Choroid plexus epithelial cell (primary cell): ENCODE results near the gene JAG2.

Experiments used
- DNase-seq: peaks from one replicate; pipeline ENCODE4 v3.0.0-alpha.2; 2010; ENCODE audit warnings: low read depth
- H3K4me3 ChIP-seq: 2 replicates; pipeline ENCODE4 v1.5.1; 2011; ENCODE audit warnings: low read depth, mild to moderate bottlenecking, control low read depth, low read length, moderate library complexity
- TF ChIP-seq, protein P1 (sequence below): conservative IDR thresholded peaks from 2 replicates; pipeline ENCODE4 v1.5.1; 2011; ENCODE audit warnings: low read depth, mild to moderate bottlenecking, control low read depth, inconsistent platforms, low read length, moderate library complexity

Gene JAG2

GRCh38 chr14:105108516-105108864 lies 60.1 kb downstream of the JAG2 start:
- no peak for DNase-seq
- no peak overlapping the region for H3K4me3 ChIP-seq
- TF ChIP-seq, protein P1, sequence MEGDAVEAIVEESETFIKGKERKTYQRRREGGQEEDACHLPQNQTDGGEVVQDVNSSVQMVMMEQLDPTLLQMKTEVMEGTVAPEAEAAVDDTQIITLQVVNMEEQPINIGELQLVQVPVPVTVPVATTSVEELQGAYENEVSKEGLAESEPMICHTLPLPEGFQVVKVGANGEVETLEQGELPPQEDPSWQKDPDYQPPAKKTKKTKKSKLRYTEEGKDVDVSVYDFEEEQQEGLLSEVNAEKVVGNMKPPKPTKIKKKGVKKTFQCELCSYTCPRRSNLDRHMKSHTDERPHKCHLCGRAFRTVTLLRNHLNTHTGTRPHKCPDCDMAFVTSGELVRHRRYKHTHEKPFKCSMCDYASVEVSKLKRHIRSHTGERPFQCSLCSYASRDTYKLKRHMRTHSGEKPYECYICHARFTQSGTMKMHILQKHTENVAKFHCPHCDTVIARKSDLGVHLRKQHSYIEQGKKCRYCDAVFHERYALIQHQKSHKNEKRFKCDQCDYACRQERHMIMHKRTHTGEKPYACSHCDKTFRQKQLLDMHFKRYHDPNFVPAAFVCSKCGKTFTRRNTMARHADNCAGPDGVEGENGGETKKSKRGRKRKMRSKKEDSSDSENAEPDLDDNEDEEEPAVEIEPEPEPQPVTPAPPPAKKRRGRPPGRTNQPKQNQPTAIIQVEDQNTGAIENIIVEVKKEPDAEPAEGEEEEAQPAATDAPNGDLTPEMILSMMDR, result no peak

DNA sequence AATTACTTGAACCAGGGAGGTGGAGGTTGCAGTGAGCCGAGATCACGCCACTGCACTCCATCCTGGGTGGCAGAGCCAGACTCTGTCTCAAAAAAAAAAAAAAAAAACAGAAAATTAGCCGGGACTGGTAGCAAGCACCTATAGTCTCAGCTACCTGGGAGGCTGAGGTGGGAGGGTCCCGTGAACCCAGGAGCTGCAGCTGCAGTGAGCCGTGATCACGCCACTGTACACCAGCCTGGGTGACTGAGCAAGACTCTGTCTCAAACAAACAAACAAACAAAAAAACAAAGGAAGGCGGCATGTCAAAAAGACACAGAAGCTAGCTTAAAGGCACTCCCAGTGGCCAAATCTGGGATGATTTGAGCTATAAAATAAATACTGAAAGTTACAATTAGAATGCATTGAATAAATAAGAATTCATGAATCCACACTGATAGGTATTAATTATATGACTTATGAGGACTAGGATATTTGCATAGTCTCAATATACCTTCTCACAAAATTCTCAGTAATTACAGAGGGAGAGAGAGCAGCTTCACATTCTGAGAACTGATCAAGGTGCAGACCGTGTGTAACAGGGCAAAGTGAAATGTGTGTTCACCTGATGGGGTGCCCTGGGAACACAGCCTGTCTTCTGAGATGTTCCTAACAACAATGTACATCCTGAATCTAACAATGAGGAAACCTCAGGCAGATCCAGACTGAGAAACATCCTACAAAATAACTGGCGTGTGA lies 60.6 kb downstream of the JAG2 start:
- no peak for DNase-seq
- TF ChIP-seq, protein P1, result no peak
- H3K4me3 ChIP-seq, result no peak overlapping the region

DNA sequence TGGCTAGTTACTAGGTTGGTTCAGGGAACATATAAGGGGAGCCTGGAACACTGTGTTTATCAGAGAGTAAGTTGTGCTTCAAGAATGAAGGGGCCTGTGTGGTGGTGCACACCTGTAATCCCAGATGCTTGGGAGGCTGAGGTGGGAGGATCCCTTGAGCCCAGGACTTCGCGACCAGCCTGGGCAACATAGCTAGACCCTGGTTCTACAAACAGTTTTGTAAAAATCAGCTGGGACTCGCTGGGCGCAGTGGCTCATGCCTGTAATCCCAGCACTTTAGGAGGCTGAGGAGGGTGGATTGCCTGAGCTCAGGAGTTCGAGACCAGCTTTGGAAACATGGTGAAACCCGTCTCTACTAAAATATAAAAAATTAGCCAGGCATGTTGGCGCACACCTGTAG lies 61.2 kb downstream of the JAG2 start:
- TF ChIP-seq, protein P1, result no peak
- H3K4me3 ChIP-seq, result no peak overlapping the region
- DNase-seq, result no peak

DNA sequence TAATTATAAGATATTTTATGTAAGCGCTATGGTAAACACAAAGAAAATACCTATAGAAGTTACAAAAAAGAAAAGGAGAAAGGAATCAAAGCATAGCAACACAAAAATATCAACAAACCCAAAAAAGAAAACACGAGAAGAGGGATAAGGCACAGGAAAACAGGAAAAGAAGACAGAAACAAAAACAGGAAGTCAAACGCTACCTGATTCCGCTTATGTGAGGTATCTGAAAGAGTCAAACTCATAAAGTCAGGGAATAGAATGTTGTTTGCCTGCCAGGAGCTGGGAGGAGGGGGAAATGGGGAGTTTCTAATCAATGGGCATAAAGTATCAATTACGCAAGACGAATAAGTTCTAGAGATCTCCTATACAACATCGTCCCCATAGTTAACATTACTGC lies 63.4 kb downstream of the JAG2 start:
- no peak for DNase-seq
- TF ChIP-seq, protein P1, result no peak
- H3K4me3 ChIP-seq, result no peak overlapping the region

DNA sequence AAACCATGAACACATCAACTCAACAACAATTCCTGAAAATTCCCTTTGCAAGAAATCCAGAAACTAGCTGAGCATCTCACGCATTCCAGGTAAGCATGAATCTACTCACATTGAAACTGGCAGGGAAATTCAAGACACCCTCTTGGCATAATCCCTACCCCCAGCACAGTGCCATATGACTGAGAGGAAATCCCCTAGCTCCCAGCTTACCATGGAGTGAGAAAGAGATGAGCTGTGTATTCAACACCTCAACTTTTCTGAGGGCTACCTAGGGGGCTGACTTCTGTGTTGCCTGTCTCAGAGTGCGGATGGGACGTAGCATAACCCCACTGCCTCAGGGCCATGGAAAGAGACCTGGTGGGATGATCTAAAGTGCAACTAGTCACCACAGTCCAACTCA lies 65.7 kb downstream of the JAG2 start:
- DNase-seq, result no peak
- H3K4me3 ChIP-seq, result no peak overlapping the region
- TF ChIP-seq, protein P1, result no peak

DNA sequence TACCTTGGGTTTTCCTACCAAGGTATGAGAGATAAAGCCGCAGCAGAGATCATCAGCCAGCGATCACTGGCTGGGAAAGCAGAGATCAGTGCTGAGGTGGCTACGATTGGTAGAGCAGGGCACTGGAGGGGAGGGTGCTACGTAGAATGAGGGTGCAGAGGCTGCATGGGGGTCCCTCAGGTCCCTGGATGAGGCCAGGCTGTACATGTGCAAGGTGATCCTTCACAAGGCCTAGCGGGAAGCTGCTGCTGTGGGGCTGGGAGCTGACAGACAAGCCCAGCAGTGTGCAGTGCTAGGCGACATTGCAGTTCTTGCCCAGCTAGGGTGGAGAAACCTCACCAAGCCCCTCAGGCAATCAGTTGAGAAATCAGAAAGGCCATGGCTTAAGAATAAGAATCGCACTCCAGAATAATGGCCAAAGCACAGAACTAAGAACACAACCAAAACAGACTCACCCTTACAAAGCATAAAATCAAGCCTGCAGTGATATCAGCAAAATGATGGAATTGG lies 66.2 kb downstream of the JAG2 start:
- TF ChIP-seq, protein P1, result no peak
- DNase-seq, result no peak
- no peak overlapping the region for H3K4me3 ChIP-seq

GRCh38 chr14:105100910-105101309 lies 67.7 kb downstream of the JAG2 start:
- H3K4me3 ChIP-seq, result no peak overlapping the region
- DNase-seq, result no peak
- TF ChIP-seq, protein P1, result no peak
